K562 (cell line): ENCODE results near the gene EPHA2. TPM values are rescaled to one million over a fixed set of nuclear protein-coding genes. Genes with fewer than 3 reads are reported as not detected.

ENCODE experiments used
- BMI1 ChIP-seq: fragments of 150-350 bp; IDR thresholded peaks from 2 replicates; pipeline ENCODE4 v1.6.1; 2014; ENCODE audit warnings: low read length
- CBFA2T3 ChIP-seq: fragments of 450-650 bp; IDR thresholded peaks from 2 replicates; pipeline ENCODE4 v1.6.1; 2017
- CREB1 ChIP-seq, 2 experiments: sonication (generic) in 1 of 2; formaldehyde crosslinking in 1 of 2; IDR thresholded peaks; 2 replicates each; pipeline versions ENCODE4 v1.6.1 to v1.8.0; 2012 to 2022; ENCODE audit warnings: inconsistent platforms in 1 of 2, mild to moderate bottlenecking in 1 of 2, missing genetic modification reagents in 1 of 2, moderate library complexity in 1 of 2
- DIDO1 ChIP-seq: fragments of 450-650 bp; IDR thresholded peaks from 2 replicates; pipeline ENCODE4 v1.6.1; 2016; ENCODE audit warnings: low read depth, missing biosample characterization, missing genetic modification characterization
- KDM2B ChIP-seq: fragments of 250-450 bp; sonication (Bioruptor Pico); IDR thresholded peaks from 2 replicates; pipeline ENCODE4 v1.8.0; 2021; ENCODE audit warnings: mild to moderate bottlenecking, moderate library complexity
- KLF10 ChIP-seq: fragments of 250-450 bp; sonication (Bioruptor Pico); IDR thresholded peaks from 2 replicates; pipeline ENCODE4 v1.6.1; 2021; ENCODE audit warnings: matching md5 sums
- MAFG ChIP-seq: fragments of 450-650 bp; conservative IDR thresholded peaks from 2 replicates; pipeline ENCODE4 v1.6.1; 2016; ENCODE audit warnings: missing genetic modification characterization, missing compliant biosample characterization
- MCM2 ChIP-seq: fragments of 450-650 bp; IDR thresholded peaks from 2 replicates; pipeline ENCODE4 v1.6.1; 2017; ENCODE audit warnings: low read depth, mild to moderate bottlenecking
- MXI1 ChIP-seq: IDR thresholded peaks from 2 replicates; pipeline ENCODE4 v1.6.1; 2011; ENCODE audit warnings: low read depth, mild to moderate bottlenecking, improper control_type of control experiment, low read length
- MYC ChIP-seq, 2 experiments: fragments of 250-450 bp in 1 of 2; sonication (Bioruptor Pico) in 1 of 2; IDR thresholded peaks; 2 replicates each; pipeline versions ENCODE4 v1.5.1 to v1.6.1; 2012 to 2021; ENCODE audit warnings: low read depth in 2 of 2, borderline replicate concordance in 1 of 2, improper control_type of control experiment in 1 of 2, low read length in 1 of 2, mild to moderate bottlenecking in 1 of 2, moderate library complexity in 1 of 2
- NR4A1 ChIP-seq, 2 experiments: fragments of 250-450 bp in 1 of 2; fragments of 450-650 bp in 1 of 2; sonication (Bioruptor Pico) in 1 of 2; IDR thresholded peaks; 2 replicates each; pipeline versions ENCODE4 v1.4.0 to v1.6.1; 2016 to 2020; ENCODE audit warnings: mild to moderate bottlenecking in 2 of 2, missing compliant biosample characterization in 1 of 2, missing genetic modification characterization in 1 of 2, moderate library complexity in 1 of 2
- PTBP1 ChIP-seq: fragments of 200-400 bp; formaldehyde crosslinking; IDR thresholded peaks from 2 replicates; pipeline ENCODE4 v1.6.1; 2017; ENCODE audit warnings: low read depth, low read length
- RCOR1 ChIP-seq, 2 experiments: IDR thresholded peaks; 2 replicates each; pipeline ENCODE4 v1.6.1; 2012; ENCODE audit warnings: low read depth in 2 of 2, low read length in 2 of 2, borderline replicate concordance in 1 of 2, improper control_type of control experiment in 1 of 2
- SMARCC2 ChIP-seq: fragments of 450-650 bp; IDR thresholded peaks from 2 replicates; pipeline ENCODE4 v1.6.1; 2017; ENCODE audit warnings: antibody characterized with exemption, moderate library complexity, mild to moderate bottlenecking, low read depth
- SMARCE1 ChIP-seq: fragments of 450-650 bp; IDR thresholded peaks from 2 replicates; pipeline ENCODE4 v1.7.1; 2016; ENCODE audit warnings: mild to moderate bottlenecking
- SREBF1 ChIP-seq: fragments of 150-350 bp; IDR thresholded peaks from 2 replicates; pipeline ENCODE4 v1.6.1; 2014; ENCODE audit warnings: antibody characterized with exemption, low read depth, low read length, borderline replicate concordance
- YBX1 ChIP-seq: fragments of 450-650 bp; IDR thresholded peaks from 2 replicates; pipeline ENCODE4 v1.7.1; 2016; ENCODE audit warnings: mild to moderate bottlenecking
- ZBTB17 ChIP-seq: fragments of 450-650 bp; formaldehyde crosslinking; IDR thresholded peaks from 2 replicates; pipeline ENCODE4 v1.4.0; 2020; ENCODE audit warnings: mild to moderate bottlenecking
- ZC3H4 ChIP-seq: sonication (generic); formaldehyde crosslinking; IDR thresholded peaks from 2 replicates; pipeline ENCODE4 v1.9.0; 2021; ENCODE audit warnings: missing genetic modification reagents, borderline replicate concordance
- ZFP36 ChIP-seq: fragments of 150-350 bp; IDR thresholded peaks from 2 replicates; pipeline ENCODE4 v1.6.1; 2018; ENCODE audit warnings: low read length, low read depth; ENCODE audit not compliant: partially characterized antibody
- ZKSCAN3 ChIP-seq: fragments of 250-450 bp; sonication (Bioruptor Pico); IDR thresholded peaks from 2 replicates; pipeline ENCODE4 v1.4.0; 2020
- ZNF589 ChIP-seq: fragments of 200-800 bp; sonication (Bioruptor generic); IDR thresholded peaks from 2 replicates; pipeline ENCODE4 v1.6.1; 2016; ENCODE audit warnings: low read depth, missing genetic modification characterization, missing compliant biosample characterization
- ZNF707 ChIP-seq: fragments of 250-450 bp; sonication (Bioruptor Pico); conservative IDR thresholded peaks from 2 replicates; pipeline ENCODE4 v1.8.0; 2022; ENCODE audit warnings: inconsistent platforms, mild to moderate bottlenecking, moderate library complexity
- ZNF780A ChIP-seq: fragments of 250-450 bp; sonication (Bioruptor Pico); IDR thresholded peaks from 2 replicates; pipeline ENCODE4 v1.5.0; 2021; ENCODE audit warnings: mild to moderate bottlenecking
- polyA plus RNA-seq, 8 experiments: library from polyadenylated mRNA; depleted of rRNA in 4 of 8; stranded (reverse) in 5 of 8; unstranded in 3 of 8; fragments of >200 nt; fragmentation: Nextera tagmentation in 2 of 8; fragmentation: Illumina TruSeq in 1 of 8; extraction: Ambion mirVana in 2 of 8; extraction: Trizol in 1 of 8; gene quantifications; 2 replicates each; pipeline versions ENCODE4 v1.2.1 to v1.2.3, GENCODE V29; 2011 to 2014; ENCODE audit warnings: inconsistent platforms in 1 of 8, missing spikeins in 1 of 8
- total RNA-seq, 7 experiments: library from RNA; depleted of rRNA in 6 of 7; stranded (reverse); fragments of >200 nt in 6 of 7; fragmentation: Illumina TruSeq in 2 of 7; extraction: Trizol in 2 of 7; gene quantifications; 2 replicates each; pipeline versions ENCODE4 v1.2.1 to v1.2.3, GENCODE V29; 2011 to 2021; ENCODE audit warnings: low replicate concordance in 1 of 7
- TF ChIP-seq, protein P1 (sequence below): fragments of 200-800 bp; sonication (Bioruptor generic); IDR thresholded peaks from 2 replicates; pipeline ENCODE4 v1.6.1; 2016; ENCODE audit warnings: missing genetic modification characterization, missing compliant biosample characterization
- TF ChIP-seq, protein P2 (sequence below): fragments of 450-650 bp; IDR thresholded peaks from 2 replicates; pipeline ENCODE4 v1.6.1; 2016; ENCODE audit warnings: low read depth, mild to moderate bottlenecking, moderate library complexity

EPHA2 gene
- total and polyA plus RNA-seq, 9 of the 15 experiments (the other 6 are each of a cell fraction or from before 2014, with no cell fraction given) = 0.04 to 0.40 (median 0.07) TPM; not detected in 4

DNA sequence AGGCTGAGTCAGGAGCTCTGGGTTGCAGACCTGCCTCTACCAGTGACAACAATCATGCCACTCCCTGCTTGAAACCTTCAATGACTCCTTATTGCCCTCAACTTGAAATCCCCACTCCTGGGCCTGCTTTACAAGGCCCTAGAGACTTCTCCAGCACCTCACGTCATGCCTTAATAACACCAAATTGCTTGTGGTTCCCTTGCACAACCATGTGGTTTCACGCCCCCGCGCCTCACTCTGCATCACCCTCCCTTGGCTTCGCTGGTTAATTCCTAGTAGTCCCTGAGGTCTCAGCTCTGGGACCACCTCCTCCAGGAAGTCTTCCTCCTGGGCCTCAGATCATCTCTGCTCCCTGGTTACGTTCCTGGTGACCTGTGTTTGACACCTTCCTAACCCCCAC lies 33.0 kb downstream of the EPHA2 start (continued):
- no peak for TF ChIP-seq KLF10 (CRISPR knock-in tag)
- TF ChIP-seq SMARCC2 = no peak
- TF ChIP-seq ZFP36 = peak; percentile 97
- no peak for TF ChIP-seq ZNF707 (CRISPR knock-in tag)
- no peak for TF ChIP-seq MAFG (tag)
- TF ChIP-seq ZC3H4 (CRISPR knock-in tag) = no peak
- no peak for TF ChIP-seq MYC (IDR thresholded peaks at IDR 0.05; ENCODE audit: low read depth, low read length)
- TF ChIP-seq MYC (CRISPR knock-in tag; IDR thresholded peaks at IDR 0.05; ENCODE audit: borderline replicate concordance, low read depth) = no peak
- TF ChIP-seq MXI1 = no peak
- TF ChIP-seq BMI1 = no peak
- TF ChIP-seq SREBF1 = no peak
- TF ChIP-seq SMARCE1 = 0 out of 2 replicates have a peak, but pooled peaks have one; percentile 48
- TF ChIP-seq, protein P1, sequence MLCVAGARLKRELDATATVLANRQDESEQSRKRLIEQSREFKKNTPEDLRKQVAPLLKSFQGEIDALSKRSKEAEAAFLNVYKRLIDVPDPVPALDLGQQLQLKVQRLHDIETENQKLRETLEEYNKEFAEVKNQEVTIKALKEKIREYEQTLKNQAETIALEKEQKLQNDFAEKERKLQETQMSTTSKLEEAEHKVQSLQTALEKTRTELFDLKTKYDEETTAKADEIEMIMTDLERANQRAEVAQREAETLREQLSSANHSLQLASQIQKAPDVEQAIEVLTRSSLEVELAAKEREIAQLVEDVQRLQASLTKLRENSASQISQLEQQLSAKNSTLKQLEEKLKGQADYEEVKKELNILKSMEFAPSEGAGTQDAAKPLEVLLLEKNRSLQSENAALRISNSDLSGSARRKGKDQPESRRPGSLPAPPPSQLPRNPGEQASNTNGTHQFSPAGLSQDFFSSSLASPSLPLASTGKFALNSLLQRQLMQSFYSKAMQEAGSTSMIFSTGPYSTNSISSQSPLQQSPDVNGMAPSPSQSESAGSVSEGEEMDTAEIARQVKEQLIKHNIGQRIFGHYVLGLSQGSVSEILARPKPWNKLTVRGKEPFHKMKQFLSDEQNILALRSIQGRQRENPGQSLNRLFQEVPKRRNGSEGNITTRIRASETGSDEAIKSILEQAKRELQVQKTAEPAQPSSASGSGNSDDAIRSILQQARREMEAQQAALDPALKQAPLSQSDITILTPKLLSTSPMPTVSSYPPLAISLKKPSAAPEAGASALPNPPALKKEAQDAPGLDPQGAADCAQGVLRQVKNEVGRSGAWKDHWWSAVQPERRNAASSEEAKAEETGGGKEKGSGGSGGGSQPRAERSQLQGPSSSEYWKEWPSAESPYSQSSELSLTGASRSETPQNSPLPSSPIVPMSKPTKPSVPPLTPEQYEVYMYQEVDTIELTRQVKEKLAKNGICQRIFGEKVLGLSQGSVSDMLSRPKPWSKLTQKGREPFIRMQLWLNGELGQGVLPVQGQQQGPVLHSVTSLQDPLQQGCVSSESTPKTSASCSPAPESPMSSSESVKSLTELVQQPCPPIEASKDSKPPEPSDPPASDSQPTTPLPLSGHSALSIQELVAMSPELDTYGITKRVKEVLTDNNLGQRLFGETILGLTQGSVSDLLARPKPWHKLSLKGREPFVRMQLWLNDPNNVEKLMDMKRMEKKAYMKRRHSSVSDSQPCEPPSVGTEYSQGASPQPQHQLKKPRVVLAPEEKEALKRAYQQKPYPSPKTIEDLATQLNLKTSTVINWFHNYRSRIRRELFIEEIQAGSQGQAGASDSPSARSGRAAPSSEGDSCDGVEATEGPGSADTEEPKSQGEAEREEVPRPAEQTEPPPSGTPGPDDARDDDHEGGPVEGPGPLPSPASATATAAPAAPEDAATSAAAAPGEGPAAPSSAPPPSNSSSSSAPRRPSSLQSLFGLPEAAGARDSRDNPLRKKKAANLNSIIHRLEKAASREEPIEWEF = no peak
- no peak for TF ChIP-seq CREB1 (IDR thresholded peaks at IDR 0.05)
- 0 out of 2 replicates have a peak, but pooled peaks have one; percentile 6 for TF ChIP-seq CREB1 (CRISPR knock-in tag; IDR thresholded peaks at IDR 0.05)
- TF ChIP-seq NR4A1 (CRISPR knock-in tag; IDR thresholded peaks at IDR 0.05) = no peak
- TF ChIP-seq NR4A1 (tag; IDR thresholded peaks at IDR 0.05) = no peak
- TF ChIP-seq ZBTB17 (CRISPR knock-in tag) = no peak
- TF ChIP-seq YBX1 = no peak
- peak; percentile 16 for TF ChIP-seq CBFA2T3
- no peak for TF ChIP-seq ZKSCAN3
- no peak for TF ChIP-seq ZNF589 (CRISPR knock-in tag)
- TF ChIP-seq KDM2B (CRISPR knock-in tag) = no peak
- TF ChIP-seq ZNF780A (CRISPR knock-in tag) = no peak
- TF ChIP-seq, protein P2, sequence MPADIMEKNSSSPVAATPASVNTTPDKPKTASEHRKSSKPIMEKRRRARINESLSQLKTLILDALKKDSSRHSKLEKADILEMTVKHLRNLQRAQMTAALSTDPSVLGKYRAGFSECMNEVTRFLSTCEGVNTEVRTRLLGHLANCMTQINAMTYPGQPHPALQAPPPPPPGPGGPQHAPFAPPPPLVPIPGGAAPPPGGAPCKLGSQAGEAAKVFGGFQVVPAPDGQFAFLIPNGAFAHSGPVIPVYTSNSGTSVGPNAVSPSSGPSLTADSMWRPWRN = peak; percentile 80
- 0 out of 2 replicates have a peak, but pooled peaks have one; percentile 11 for TF ChIP-seq PTBP1
- TF ChIP-seq RCOR1 (IDR thresholded peaks at IDR 0.05; ENCODE audit: borderline replicate concordance in 1 of 2, low read depth in 2 of 2, low read length in 2 of 2) = peak in 1 of 2 experiments; percentile 64; a peak in 1 of 4 replicates
- TF ChIP-seq MCM2 = no peak
- no peak for TF ChIP-seq DIDO1 (tag)
